HG02610 (cell line): ENCODE results near the gene STK24.
"Not testable (repeated sequence)": the region's sequence is repeated elsewhere in the genome, so short reads cannot be mapped to it uniquely, and the experiment has no call there.

Experiments
- ATAC-seq: cut with Tn5 transposase; IDR thresholded peaks from one replicate; pipeline ENCODE4 v1.9.1; 2021; ENCODE audit warnings: mild to moderate bottlenecking, moderate library complexity; ENCODE audit not compliant: unreplicated experiment

Gene STK24

DNA sequence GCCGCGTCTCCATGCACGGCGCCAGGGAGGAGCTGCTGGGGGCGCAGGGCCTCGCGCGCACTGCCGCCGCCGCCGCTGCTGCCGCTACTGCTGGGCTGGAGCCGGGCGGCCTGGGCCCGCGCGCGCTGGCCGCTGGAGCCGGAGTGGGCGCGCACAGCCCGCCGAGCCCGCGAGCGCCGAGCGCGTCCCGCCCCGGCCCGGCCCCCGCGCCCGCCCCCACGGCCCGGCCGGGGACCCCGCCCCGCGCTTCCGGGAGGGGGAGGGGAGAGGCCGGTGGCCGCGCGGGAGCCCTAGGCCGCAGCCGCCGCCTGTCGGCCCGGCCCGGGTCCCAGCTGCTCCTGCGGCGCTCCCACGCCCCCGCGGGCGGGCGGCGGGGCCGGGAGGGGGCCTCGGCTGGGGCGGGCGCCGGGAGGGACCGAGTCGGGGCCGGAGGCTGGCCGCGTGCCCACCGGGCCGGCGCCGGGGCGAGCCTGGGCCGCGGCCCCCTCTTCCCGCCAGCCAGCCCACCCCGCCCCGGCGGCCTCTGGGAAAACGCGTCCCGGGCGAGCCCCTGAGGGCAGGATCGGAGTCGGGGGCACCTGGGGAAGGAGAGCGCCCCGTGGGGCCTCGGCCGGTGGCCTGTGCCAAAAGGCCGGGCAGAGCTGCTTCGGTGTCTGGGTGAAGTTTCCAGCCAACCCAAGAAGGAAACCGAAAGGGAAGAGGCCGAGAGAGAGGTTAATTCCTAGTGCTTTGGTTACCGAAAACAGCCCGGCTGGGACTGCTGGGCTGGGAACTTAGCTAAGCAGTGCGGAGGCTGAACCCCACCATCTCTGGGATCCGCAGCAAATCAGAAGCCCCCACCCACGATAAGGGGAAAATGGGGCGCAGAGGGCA is at the start of gene STK24:
TSS of gene STK24 (minus strand) at position 145 of the 873 bp plus-strand sequence. CDS start 321 bp downstream, outside the sequence.
- ATAC-seq, result peak; percentile 71

DNA sequence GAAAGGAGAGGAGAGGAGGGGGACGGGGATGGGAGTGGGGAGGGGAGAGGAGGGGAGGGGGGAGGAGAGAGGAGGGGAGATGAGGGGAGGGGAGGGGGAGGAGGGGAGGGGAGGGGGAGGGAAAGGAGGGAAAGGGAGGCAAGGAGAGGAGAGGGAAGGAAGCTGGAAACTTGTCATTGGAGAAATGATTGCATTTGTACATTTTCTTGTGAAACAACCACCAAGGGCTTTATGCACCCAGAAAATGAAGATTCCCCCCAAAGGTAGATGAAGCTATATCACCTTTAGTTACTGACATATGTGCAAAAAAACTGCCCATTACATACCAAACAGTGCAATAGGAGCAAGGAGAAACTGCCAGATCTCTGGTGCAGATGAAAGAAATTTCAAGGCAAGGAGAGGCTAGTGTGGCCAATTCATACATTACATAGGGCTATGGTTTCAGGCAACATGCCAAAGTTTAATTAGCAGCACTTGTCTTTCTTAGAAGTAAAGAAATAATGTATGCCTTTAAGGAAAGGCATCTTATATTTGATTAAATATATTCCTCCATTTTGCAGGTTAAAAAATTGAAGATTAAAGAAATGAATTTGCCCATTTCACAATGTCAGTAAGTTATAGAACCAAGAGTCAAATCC is 49.5 kb upstream of the STK24 start:
- no peak for ATAC-seq

DNA sequence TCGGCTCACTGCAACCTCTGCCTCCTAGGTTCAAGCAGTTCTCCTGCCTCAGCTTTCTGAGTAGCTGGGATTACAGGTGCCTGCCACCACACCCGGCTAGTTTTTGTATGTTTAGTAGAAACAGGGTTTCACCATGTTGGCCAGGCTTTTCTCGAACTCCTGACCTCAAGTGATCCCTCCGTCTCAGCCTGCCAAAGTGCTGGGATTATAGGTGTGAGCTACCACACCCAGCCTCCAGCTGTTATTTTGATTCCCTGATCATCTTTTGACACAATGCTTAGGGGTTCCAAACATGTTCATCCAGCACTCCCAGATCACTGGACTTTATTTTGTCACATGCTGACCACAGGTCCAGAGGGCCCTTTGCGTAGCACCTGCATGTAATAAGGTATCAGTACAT is 47.7 kb upstream of the STK24 start:
- not testable (repeated sequence) for ATAC-seq

DNA sequence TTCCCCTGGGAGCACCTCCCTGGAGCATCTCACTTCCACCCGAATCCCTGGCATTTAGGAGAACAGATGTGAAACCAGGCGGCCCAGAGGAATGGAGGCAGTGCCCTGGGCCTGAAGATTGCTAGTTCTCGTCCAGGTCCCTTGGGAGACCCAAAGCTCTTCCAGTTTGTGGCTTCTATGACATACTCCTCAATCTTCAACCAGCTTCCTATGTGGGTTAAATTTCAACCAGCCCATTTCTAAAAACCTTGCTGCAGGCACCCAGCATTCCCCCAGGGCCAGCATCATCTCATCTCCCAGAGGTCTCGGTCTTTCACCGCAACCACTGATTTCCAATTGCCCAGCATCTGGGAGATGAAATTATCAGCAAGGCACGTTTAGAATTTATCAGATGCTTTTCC is 46.0 kb upstream of the STK24 start:
- no peak for ATAC-seq

DNA sequence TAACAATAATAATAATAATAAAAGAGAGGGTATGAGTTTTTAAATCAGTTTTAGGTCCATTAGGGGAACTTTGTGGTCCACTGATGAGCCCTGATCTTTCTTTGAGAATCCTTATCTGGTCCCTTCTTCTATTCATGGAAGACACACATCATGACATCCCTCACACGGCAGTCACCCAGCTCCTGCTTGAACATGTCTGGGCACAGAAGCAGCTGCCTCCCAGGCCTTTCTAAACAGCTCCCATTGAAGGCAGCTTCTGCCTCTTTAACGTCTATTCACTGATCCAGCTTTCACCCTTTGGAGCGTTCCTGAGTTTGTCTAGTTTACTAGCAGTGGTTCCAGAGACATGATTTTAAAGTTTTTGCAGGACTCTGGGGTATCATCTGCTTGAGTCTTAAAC is 42.6 kb upstream of the STK24 start:
- no peak for ATAC-seq

DNA sequence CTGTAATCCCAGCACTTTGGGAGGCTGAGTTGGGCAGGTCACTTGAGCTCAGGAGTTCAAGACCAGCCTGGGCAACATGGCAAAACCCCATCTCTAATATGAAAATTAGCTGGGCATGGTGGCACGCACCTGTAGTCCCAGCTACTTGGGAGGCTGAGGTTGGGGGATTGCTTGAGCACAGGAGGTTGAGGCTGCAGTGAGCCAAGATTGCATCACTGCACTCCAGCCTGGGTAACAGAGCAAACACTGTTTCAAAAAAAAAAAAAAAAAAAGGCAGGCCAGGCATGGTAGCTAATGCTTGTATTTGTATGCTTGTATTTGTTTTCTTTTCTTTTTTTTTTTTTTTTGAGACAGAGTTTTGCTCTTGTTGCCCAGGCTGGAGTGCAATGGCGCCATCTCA is 38.7 kb upstream of the STK24 start:
- not testable (repeated sequence) for ATAC-seq

DNA sequence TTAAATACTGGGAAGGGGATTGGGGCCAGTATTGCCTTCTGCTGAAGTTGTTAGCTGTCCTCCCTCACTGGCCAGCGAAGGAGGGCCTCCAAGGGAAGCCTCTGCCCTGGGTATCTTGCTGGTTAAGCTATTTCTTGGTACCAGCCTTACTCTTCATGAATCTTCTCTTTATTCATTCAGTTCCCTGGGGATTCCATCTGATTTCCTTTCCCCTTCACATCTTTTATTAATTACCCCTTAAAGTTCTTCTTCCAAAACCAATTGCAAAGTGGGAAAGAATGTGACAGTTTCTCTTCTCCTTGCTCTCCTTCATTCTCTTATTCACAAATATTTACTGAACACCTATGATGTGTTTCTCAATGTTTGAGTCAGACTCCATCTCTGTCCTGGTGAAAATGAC is 36.7 kb upstream of the STK24 start:
- no peak for ATAC-seq

DNA sequence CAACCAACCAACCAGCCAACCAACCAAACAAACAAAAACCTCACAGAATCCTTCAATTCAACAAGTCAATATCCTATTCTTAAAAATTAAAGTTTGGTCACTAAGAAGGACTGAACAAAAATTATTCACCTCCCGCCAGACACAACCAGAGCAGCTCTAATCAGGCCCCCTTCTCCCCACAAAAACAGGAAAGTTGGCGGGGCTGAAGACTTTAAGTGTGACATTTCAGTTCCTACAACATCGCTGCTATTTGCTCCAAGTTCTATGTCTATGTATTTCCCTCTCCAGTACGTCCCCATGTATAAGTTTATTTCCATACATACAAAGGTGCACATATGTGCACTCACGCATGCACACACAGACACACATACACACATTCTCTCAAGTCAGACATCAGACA is 32.8 kb upstream of the STK24 start:
- no peak for ATAC-seq

DNA sequence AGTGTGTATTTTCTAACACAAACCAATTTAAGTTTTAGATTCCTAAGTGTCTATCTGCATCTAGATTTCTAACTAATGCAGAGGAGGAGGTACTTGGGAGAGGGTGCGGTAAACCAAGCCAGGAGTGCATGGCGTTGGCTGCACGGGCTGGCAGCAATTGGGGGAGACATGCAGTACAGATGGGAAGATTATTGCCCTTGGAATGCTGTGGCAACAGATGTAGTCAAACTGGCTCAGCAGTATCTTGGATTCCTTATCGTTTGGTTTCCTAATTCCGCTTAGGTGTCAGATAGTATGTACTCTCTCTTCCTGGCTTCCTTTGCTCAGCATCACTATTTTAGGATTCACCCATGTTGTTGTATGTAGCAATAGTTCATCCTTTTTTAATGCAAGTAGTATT is 29.4 kb upstream of the STK24 start:
- ATAC-seq, result no peak

DNA sequence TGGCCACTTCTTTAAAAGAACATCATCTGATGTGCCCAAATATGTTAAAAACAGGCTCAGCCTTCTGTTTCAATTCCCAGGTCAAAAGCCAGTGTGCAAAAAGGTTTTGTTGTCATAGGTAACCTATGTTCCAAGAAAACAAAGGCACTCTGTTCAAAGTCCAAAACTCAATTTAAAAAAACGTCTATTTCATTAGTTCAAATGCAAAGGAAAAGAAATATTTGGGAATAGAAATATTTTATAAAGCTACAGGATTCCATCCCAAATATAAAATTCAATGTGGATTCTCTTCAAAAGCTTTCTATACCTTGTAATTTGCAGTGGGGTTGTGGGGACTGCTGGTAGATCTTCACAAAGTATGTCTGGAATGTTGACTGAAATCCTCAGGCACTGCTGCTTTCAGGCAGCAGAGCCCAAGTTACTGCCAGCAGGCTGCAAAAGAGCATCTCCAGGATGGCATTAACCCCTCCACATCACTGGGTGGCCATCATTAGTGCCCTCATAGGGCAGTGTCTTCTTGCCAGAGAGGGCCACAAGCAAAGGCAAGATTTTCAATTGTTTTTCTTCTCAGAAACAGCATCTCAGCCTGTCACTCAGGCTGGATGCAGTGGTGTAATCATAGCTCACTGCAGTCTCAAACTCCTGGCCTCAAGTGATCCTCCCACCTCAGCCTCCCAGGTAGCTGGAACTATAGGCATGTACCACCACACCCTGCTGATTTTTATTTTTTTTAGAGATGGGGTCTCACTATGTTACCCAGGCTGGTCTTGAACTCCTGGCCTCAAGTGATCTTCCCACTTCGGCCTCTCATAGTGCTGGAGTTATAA is 22.8 kb upstream of the STK24 start:
- no peak for ATAC-seq

DNA sequence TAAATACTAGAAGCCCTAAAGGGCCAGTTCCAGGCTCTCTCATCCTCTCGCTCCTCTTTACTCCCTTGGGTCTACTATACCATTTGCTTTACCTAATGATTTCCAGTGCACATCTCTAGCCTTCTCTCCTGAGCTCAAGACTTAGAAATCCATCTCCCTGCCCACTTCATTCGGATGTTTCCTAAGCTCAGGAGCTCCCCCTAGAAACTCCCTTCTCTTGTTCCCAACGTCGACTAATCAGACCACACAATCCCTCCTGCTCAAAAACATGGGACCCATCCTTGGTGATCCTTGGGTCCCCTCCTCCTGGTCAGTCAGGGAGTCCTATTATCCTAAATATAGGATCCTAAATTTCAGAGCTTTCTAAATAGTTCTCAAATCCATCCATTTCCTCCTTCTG is 21.1 kb upstream of the STK24 start:
- ATAC-seq, result no peak

DNA sequence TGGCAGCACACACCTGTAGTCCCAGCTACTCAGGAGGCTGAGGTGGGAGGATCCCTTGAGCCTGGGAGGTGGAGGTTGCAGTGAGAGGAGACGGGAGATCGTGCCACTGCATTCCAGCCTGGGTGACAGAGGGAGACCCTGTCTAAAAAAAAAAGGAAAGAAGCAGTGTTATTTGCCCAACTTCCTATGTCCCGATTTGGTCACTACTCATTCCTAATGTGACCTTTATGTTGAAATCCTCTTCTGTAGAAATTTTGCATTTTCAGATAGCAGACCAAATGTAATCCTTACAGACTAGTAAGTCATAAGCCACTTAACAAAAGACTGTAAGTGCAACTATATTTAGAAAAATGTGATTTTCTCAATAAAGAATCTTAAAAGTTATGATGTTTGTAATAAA is 18.2 kb upstream of the STK24 start:
- no peak for ATAC-seq

DNA sequence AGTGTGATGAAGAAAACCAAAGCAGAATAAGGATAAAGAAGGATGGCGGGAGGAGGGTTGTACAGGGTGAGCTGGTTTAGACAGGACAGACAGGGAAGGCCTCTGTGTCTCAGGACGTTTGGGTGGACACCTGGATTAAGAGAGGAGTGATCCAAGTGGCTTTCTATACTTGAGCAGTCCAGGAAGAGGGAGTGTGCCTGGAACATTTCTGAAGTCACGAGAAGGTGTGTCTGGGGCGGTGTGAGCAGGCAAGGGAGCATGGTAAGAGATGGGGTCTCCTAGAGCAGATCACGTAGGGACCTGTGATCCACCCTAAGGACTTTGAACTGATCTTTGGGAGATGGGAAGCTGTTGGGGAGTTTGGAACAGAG is 15.4 kb upstream of the STK24 start:
- no peak for ATAC-seq

DNA sequence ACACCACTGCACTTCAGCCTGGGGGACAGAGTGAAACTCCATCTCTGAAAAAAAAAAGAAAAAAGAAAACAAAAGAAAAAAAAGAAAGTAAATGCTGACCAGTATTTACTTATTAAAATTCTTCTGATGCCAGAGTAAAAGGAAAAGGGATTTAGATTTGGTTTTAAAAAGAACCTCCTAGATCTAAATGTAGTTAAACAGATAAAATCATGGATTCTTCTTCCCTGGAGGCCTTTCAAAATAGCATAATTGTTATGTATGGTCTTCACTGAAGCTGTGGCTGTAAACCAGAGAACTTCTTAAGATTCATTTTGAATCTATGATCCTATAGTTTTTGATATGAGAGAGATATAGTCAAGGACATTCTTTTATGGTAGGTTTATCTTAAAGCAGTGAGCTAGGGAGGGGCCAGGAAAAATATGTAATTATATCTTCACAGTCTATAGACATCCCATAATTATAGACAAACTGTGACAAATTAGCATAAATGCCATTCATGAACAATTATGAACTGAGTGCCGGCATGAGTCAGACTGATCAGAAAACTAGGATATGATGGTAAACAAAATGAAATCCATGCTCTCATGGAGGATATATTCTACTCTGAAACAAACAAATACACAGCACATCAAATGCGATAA is 14.9 kb upstream of the STK24 start:
- no peak for ATAC-seq

DNA sequence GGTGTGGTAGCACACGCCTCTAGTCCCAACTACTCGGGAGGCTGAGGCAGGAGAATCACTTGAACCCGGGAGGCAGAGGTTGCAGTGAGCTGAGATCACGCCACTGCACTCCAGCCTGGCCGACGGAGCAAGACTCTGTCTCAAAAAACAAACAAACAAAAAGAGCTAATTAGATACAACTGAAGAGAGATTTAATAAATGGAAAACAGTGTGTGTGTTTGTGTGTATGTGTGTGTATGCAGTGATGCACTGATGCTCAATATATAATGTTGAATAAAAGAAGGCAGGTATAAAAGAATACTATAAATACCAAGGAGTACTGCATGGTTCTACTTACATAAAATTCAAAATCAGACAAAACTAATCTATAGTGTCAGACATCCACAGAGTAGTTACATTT is 13.6 kb upstream of the STK24 start:
- ATAC-seq, result not testable (repeated sequence)

DNA sequence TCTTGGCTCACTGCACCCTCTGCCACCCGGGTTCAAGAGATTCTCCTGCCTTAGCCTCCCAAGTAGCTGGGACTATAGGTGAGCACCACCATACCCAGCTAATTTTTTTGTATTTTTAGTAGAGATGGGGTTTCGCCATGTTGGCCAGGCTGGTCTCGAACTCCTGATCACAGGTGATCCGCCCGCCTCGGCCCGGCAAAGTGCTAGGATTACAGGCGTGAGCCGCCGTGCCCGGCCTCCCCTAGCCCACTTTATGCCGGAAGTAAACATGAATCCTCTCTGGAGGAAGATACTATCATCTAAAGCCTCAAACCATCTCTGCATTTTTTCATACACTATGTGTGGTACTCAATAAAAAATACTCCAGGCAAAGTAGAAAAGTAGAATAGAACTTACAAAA is 12.6 kb upstream of the STK24 start:
- ATAC-seq, result not testable (repeated sequence)

DNA sequence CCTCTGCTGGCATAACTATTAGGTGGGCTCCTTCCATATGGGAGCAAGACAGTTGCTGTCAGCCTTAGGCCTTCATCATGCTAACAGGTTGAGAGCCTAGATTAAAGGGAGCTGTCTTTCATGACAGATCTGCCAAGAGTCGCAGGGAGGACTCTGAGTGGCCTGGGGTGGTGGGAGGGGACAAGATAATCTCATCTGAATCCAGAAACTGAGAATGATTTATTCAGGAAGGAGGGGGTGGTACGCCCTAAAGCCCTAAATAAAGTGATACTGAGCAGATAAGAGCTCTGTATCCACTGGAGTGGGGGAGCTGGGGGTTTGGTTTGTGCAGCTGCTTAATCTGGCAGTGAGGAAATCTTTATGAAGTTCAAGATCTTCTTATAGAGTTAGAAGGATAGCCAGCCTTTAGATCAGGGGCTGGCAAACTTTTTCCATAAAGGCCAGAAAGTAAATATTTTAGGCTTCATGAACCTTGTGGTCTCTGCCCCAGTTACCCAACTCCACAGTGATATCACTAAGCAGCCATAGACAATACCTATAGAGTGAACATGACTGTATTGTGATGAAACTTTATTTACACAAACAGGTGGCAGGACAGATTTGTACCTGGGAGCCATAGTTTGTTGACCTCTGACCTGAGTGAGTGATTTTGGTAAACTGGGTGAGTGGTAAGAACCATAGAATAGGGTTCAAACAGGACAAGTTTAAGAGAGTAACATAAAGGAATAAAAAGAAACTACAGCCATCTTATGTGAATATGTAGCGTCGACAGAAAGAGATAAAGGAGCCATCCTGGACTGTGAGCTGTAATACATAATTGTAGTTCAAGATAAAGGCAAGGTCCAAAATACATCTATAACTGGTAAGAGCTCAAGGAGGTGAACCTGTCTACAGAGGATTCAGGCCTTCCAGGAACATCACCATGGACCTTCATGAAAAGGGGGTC is 9.8 kb upstream of the STK24 start:
- ATAC-seq, result no peak

DNA sequence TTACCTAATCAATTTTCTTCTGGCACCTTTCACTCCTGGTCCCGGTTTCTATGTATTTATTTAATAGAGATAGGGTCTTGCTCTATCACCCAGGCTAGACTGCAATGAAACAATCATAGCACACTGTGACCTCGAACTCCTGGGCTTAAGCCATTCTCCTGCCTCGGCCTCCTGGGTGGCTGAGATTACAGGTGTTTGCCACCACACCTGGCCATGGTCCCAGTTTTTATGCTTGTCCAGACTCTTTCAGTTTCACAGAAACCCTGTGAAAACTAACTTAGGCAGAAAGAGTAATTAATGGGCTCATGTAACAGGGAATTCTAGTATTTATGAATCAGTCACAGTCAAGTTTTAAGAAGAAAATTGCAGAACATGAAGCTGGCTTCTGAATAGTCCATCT is 9.0 kb upstream of the STK24 start:
- no peak for ATAC-seq

DNA sequence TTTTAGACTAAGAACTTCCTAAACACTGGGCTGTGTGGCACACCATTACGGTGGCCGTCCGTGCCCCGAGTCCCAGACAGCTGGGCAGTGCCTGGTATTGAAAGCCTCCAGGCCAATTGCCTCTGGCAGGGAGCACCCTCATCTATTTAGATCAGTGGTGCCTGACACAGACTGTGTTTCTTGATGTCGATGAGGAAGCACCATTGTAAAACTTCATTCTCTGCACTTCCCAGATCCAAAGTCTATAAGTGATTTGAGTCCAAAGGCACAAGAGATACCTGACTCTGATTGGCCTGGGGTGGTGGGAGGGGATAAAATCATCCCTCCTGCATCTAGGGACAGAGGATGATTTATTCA is 8.5 kb upstream of the STK24 start:
- no peak for ATAC-seq
